Rectal smooth muscle tissue (tissue), 1 donor: ENCODE data around the gene NOX5.

ENCODE experiments used
- H3K27ac ChIP-seq: one replicate; pipeline ENCODE4 v1.7.0; 2013; ENCODE audit warnings: low read depth, low read length, inconsistent platforms
- H3K27me3 ChIP-seq: one replicate; pipeline ENCODE4 v1.7.0; 2013; ENCODE audit warnings: low read length; ENCODE audit not compliant: control insufficient read depth, insufficient read depth
- H3K36me3 ChIP-seq: one replicate; pipeline ENCODE4 v1.7.0; 2013; ENCODE audit warnings: low read length; ENCODE audit not compliant: control insufficient read depth, insufficient read depth
- H3K4me1 ChIP-seq: one replicate; pipeline ENCODE4 v1.7.0; 2013; ENCODE audit warnings: low read length; ENCODE audit not compliant: control insufficient read depth, insufficient read depth
- H3K4me3 ChIP-seq: one replicate; pipeline ENCODE4 v1.7.0; 2013; ENCODE audit warnings: low read length
- H3K9ac ChIP-seq: one replicate; pipeline ENCODE4 v1.7.0; 2013; ENCODE audit warnings: low read length

The NOX5 gene

GRCh38 chr15:69082021-69082502, 67.6 kb downstream of the NOX5 start:
- no peaks in the 10 kb centered on the region for H3K27me3 ChIP-seq
- no peaks in the 10 kb centered on the region for H3K4me1 ChIP-seq
- no peaks in the 10 kb centered on the region for H3K36me3 ChIP-seq
- no peak overlapping the region for H3K9ac ChIP-seq
- H3K27ac ChIP-seq, result no peak overlapping the region
- no peak overlapping the region for H3K4me3 ChIP-seq

GRCh38 chr15:69082554-69082953, 68.1 kb downstream of the NOX5 start:
- no peaks in the 10 kb centered on the region for H3K27me3 ChIP-seq
- H3K4me3 ChIP-seq, result no peak overlapping the region
- H3K4me1 ChIP-seq, result no peaks in the 10 kb centered on the region
- H3K36me3 ChIP-seq, result no peaks in the 10 kb centered on the region
- H3K27ac ChIP-seq, result no peak overlapping the region
- H3K9ac ChIP-seq, result no peak overlapping the region

GRCh38 chr15:69084404-69085030, 70.0 kb downstream of the NOX5 start:
- Histone ChIP-seq H3K27ac (no peak overlapping the region), H3K27me3 (no peaks in the 10 kb centered on the region), H3K9ac (no peak overlapping the region), H3K4me3 (no peak overlapping the region), H3K36me3 (no peaks in the 10 kb centered on the region), H3K4me1 (no peaks in the 10 kb centered on the region)

GRCh38 chr15:69085325-69086081, 71.0 kb downstream of the NOX5 start:
- Histone ChIP-seq H3K4me3 (no peak overlapping the region), H3K27ac (no peak overlapping the region), H3K4me1 (no peaks in the 10 kb centered on the region), H3K9ac (no peak overlapping the region), H3K27me3 (no peaks in the 10 kb centered on the region), H3K36me3 (no peaks in the 10 kb centered on the region)

- Histone ChIP-seq H3K27me3 (no peaks in the 10 kb centered on the region), H3K27ac (no peak overlapping the region), H3K4me3 (no peak overlapping the region), H3K36me3 (no peaks in the 10 kb centered on the region), H3K9ac (no peak overlapping the region), H3K4me1 (no peaks in the 10 kb centered on the region)
These were observed 72.1 kb downstream of the NOX5 start for GRCh38 chr15:69086427-69087204.

GRCh38 chr15:69087366-69087976, 73.0 kb downstream of the NOX5 start:
- no peak overlapping the region for H3K9ac ChIP-seq
- H3K4me3 ChIP-seq, result no peak overlapping the region
- H3K27ac ChIP-seq, result no peak overlapping the region
- no peaks in the 10 kb centered on the region for H3K36me3 ChIP-seq
- H3K4me1 ChIP-seq, result no peaks in the 10 kb centered on the region
- no peaks in the 10 kb centered on the region for H3K27me3 ChIP-seq

- Histone ChIP-seq H3K36me3 (no peaks in the 10 kb centered on the region), H3K27me3 (no peaks in the 10 kb centered on the region), H3K4me3 (no peak overlapping the region), H3K4me1 (no peaks in the 10 kb centered on the region), H3K9ac (no peak overlapping the region), H3K27ac (no peak overlapping the region)
These were observed 73.9 kb downstream of the NOX5 start for GRCh38 chr15:69088300-69088965.

GRCh38 chr15:69089258-69089657, 74.8 kb downstream of the NOX5 start:
- Histone ChIP-seq H3K4me1 (no peaks in the 10 kb centered on the region), H3K36me3 (no peaks in the 10 kb centered on the region), H3K4me3 (no peak overlapping the region), H3K27ac (no peak overlapping the region), H3K27me3 (no peaks in the 10 kb centered on the region), H3K9ac (no peak overlapping the region)

GRCh38 chr15:69090197-69090948, 75.9 kb downstream of the NOX5 start:
- H3K4me1 ChIP-seq, result no peaks in the 10 kb centered on the region
- H3K4me3 ChIP-seq, result no peak overlapping the region
- H3K27me3 ChIP-seq, result no peaks in the 10 kb centered on the region
- no peak overlapping the region for H3K9ac ChIP-seq
- H3K27ac ChIP-seq, result no peak overlapping the region
- no peaks in the 10 kb centered on the region for H3K36me3 ChIP-seq

GRCh38 chr15:69091654-69092053, 77.2 kb downstream of the NOX5 start:
- no peak overlapping the region for H3K27ac ChIP-seq
- H3K36me3 ChIP-seq, result no peaks in the 10 kb centered on the region
- H3K4me3 ChIP-seq, result no peak overlapping the region
- H3K4me1 ChIP-seq, result no peaks in the 10 kb centered on the region
- no peak overlapping the region for H3K9ac ChIP-seq
- no peaks in the 10 kb centered on the region for H3K27me3 ChIP-seq

GRCh38 chr15:69092159-69092558, 77.7 kb downstream of the NOX5 start:
- H3K4me3 ChIP-seq, result no peak overlapping the region
- H3K27me3 ChIP-seq, result no peaks in the 10 kb centered on the region
- no peaks in the 10 kb centered on the region for H3K36me3 ChIP-seq
- no peak overlapping the region for H3K9ac ChIP-seq
- no peak overlapping the region for H3K27ac ChIP-seq
- no peaks in the 10 kb centered on the region for H3K4me1 ChIP-seq
